Right atrium auricular region (tissue), 2 donors: ENCODE data around the gene ZDHHC1. TPM values are rescaled to one million over a fixed set of nuclear protein-coding genes. Genes with fewer than 3 reads are reported as not detected.
A peak's percentile ranks its signal among the peaks of the same experiment; 100 is the strongest.

Experiments used
- DNase-seq: peaks from one replicate; pipeline ENCODE4 v3.0.0-alpha.2; 2019; ENCODE audit warnings: low spot score
- H3K27ac ChIP-seq, 2 donors: fragments of 200-600 bp; sonication (generic); 1 replicate in 1 of 2; 2 replicates in 1 of 2; pipeline ENCODE4 v1.5.1; 2016 to 2019
- H3K27me3 ChIP-seq, 2 donors: fragments of 200-600 bp; sonication (generic); one replicate each; pipeline versions ENCODE4 v1.5.1 to v1.6.0; 2017 to 2019
- H3K36me3 ChIP-seq: fragments of 200-600 bp; sonication (generic); one replicate; pipeline ENCODE4 v1.5.1; 2016
- H3K4me1 ChIP-seq, 2 donors: fragments of 200-600 bp; sonication (generic); one replicate each; pipeline versions ENCODE4 v1.5.1 to v1.6.0; 2017 to 2019
- H3K4me3 ChIP-seq, 2 donors: fragments of 200-600 bp; sonication (generic); 1 replicate in 1 of 2; 2 replicates in 1 of 2; pipeline ENCODE4 v1.5.1; 2017 to 2019; ENCODE audit warnings: mild to moderate bottlenecking in 1 of 2, moderate library complexity in 1 of 2
- H3K9me3 ChIP-seq, 2 donors: fragments of 200-600 bp; sonication (generic); one replicate each; pipeline ENCODE4 v1.5.1; 2019
- CTCF ChIP-seq, 2 donors: fragments of 200-600 bp; sonication (generic); IDR thresholded peaks; one replicate each; pipeline ENCODE4 v1.5.1; 2019; ENCODE audit warnings: antibody characterized with exemption in 2 of 2
- total RNA-seq, 2 donors: library from RNA; depleted of rRNA; stranded (reverse); fragments of >200 nt; gene quantifications; one replicate each; pipeline ENCODE4 v1.1.0, GENCODE V29; 2016

The ZDHHC1 gene
- total RNA-seq, 2 donors from 2014 or later: 8.9 to 11.8 TPM

DNA sequence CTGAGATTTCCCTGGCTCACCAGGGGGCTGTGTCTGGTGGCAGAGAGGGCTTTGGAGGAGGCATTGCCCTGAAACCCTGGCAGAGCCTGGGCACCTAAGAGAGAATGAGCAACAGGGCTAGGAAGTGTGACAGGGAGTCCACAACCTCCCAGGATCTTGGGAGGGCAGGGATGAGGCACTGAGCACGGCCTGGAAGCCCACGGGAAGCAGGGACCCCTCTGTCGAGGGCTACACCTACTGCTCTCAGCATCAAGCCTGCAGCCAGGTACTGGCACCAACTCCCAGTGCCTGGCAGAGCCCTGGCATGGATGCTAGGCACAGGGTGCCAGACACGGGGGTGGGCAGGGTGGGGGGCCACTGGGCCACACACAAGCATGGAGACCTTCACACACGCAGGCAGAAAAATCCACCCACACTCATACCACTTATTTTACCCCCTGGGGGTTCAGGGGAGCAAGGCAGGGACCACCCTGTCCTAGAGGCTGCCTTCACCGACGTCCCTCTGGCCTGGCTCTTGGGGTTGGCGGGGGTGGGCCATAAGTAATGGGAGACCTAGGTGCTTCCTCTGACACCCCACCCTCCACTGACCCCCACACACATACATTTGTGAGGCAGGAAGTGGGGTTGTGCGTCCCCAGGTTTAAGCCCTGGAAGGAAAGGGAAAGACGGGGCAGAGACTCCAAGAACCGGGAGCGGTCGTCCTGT is 13.7 kb upstream of the ZDHHC1 start:
- Histone ChIP-seq H3K4me3 (peak overlapping the region in 1 of 2 donors; percentile 55), H3K27me3 (no peaks in the 10 kb centered on the region), H3K27ac (no peak overlapping the region), H3K4me1 (peaks cover 0 to 39% of the 10 kb centered on the region in 2 donors), H3K9me3 (no peaks in the 10 kb centered on the region), H3K36me3 (no peaks in the 10 kb centered on the region)
- no peak for TF ChIP-seq CTCF (IDR thresholded peaks at IDR 0.05)
- DNase-seq: no peak

DNA sequence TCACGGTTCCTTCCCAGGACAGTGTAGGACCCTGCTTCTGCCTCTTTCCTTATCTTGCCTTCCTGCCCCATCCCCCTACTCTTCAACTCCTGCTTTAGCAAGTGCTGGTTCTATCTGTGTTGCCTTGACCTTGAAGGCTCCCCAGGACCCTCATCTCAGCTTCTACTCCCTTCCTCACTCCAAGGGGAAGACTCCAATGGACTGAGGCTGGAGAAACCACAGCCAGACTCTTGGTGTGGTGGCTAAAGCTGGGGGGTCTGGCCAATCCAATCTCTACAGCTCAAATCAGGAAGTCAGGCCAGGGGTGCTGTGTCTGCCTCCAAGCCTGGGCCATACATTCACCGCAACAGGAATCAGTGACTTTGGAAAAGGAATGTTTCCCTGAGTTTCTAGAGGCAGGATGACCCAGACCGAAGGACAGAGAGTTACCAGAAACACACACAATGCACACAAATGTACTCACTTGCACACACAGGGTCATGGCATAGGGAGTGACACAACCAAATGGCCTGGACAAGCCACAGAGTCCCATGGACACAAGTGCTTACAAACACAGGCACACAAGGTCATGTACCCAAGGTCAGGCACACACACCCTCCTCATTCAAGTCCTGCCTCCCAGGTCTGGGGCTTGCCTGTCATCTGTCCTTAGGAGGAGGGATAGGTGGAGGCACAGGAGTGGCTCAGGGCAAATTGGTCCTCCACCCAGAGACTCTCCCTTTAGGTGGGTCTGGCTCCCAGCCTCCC is 12.9 kb upstream of the ZDHHC1 start:
- Histone ChIP-seq H3K4me3 (no peak overlapping the region), H3K36me3 (no peaks in the 10 kb centered on the region), H3K9me3 (no peaks in the 10 kb centered on the region), H3K27ac (no peak overlapping the region), H3K4me1 (peaks cover 0 to 39% of the 10 kb centered on the region in 2 donors), H3K27me3 (no peaks in the 10 kb centered on the region)
- TF ChIP-seq CTCF (IDR thresholded peaks at IDR 0.05): no peak
- DNase-seq: no peak

DNA sequence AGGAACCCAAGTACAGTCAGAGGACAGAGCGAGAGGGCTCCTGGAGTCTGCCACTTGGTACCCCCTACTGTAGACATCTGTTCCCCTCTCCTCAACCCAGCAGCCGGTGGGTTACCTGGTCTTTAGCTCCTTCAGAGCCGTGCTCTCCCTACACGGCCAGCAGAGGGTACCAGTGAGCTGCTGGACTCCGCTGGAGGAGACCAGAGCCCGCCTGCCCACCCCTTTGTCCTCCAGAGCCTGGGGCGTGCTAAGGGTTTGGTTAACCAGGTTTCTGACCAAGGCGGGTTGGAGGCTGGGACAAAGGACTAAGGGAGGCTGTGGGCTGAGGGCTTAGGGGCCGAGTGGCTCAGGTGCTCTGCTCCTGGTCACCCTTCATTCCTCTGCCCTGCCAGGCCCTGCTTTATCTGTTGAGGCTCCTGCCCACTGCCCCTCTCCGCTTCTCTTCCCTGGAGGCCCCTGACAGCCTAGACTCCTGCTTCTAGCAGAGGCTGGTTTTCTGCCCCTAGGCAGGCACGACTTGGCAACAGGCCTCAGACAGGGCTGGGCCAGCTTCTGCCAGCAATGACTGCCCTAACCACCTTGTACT is 12.0 kb upstream of the ZDHHC1 start:
- Histone ChIP-seq H3K27me3 (no peaks in the 10 kb centered on the region), H3K27ac (no peak overlapping the region), H3K4me1 (peaks cover 0 to 45% of the 10 kb centered on the region in 2 donors), H3K9me3 (no peaks in the 10 kb centered on the region), H3K4me3 (no peak overlapping the region), H3K36me3 (no peaks in the 10 kb centered on the region)
- no peak for DNase-seq
- TF ChIP-seq CTCF (IDR thresholded peaks at IDR 0.05): peak; percentile 66 to 90

DNA sequence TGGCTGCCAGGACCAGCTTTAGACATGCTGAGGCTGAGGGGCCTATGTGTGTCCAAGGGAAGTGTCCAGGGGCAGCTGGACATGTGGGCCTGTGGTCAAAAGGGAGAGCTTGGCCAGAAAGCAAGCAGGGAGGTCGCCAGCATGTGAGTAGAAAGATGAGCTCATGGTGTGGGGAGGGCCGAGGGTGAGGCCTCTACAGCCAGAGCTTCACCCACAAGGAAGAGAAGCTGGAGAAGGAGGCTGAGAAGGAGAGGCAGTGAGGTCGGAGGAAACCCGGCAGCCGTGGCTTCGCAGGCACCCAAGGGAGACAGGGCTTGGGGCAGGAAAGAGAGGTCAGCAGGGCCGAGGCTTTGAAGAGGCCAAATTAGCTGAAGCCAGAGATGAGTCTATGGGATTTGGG is 10.7 kb upstream of the ZDHHC1 start:
- DNase-seq: no peak
- peaks cover 0 to 38% of the 10 kb centered on the region in 2 donors for H3K4me1 ChIP-seq

GRCh38 chr16:67426022-67426421 is 9.7 kb upstream of the ZDHHC1 start:
- H3K27me3 ChIP-seq: no peaks in the 10 kb centered on the region
- no peak overlapping the region for H3K27ac ChIP-seq
- no peak for TF ChIP-seq CTCF (IDR thresholded peaks at IDR 0.05)
- no peaks in the 10 kb centered on the region for H3K9me3 ChIP-seq
- peaks cover 0 to 31% of the 10 kb centered on the region in 2 donors for H3K4me1 ChIP-seq
- no peaks in the 10 kb centered on the region for H3K36me3 ChIP-seq
- no peak overlapping the region for H3K4me3 ChIP-seq
- DNase-seq: no peak

More for the DNA sequence above, 10.7 kb upstream of the ZDHHC1 start:
- Histone ChIP-seq H3K36me3 (no peaks in the 10 kb centered on the region), H3K9me3 (no peaks in the 10 kb centered on the region), H3K27ac (no peak overlapping the region), H3K4me3 (no peak overlapping the region), H3K27me3 (no peaks in the 10 kb centered on the region)
- TF ChIP-seq CTCF (IDR thresholded peaks at IDR 0.05): no peak
